Activated CD8-positive, alpha-beta memory T cell treated with anti-CD3 and anti-CD28 coated beads, Interleukin-2, amount 50 U/mL, for 48 hours (primary cell): ENCODE measurements around the gene RGS9BP.
"Not testable (repeated sequence)": the region's sequence is repeated elsewhere in the genome, so short reads cannot be mapped to it uniquely, and the experiment has no call there.

Experiments
- DNase-seq: peaks from one replicate; pipeline ENCODE4 v3.0.0-alpha.2; 2020

RGS9BP gene

GRCh38 chr19:32675720-32676185 lies at the start of gene RGS9BP:
Gene RGS9BP (plus strand): TSS chr19:32675848. CDS start chr19:32676264, 416 bp downstream.
- peak; percentile 82 for DNase-seq

GRCh38 chr19:32626969-32627368 lies 48.7 kb upstream of the RGS9BP start:
- no peak for DNase-seq

GRCh38 chr19:32627714-32628270 lies 47.9 kb upstream of the RGS9BP start:
- DNase-seq = no peak

- DNase-seq = no peak
Measured at GRCh38 chr19:32630338-32630737, 45.3 kb upstream of the RGS9BP start.

- no peak for DNase-seq
Measured at GRCh38 chr19:32631381-32631780, 44.3 kb upstream of the RGS9BP start.

- DNase-seq = no peak
Measured at GRCh38 chr19:32637480-32637879, 38.2 kb upstream of the RGS9BP start.

- DNase-seq = no peak
Measured at GRCh38 chr19:32638625-32639024, 37.0 kb upstream of the RGS9BP start.

- peak; percentile 76 for DNase-seq
Measured at GRCh38 chr19:32642771-32643170, 32.9 kb upstream of the RGS9BP start.

- DNase-seq = peak; percentile 58
Measured at GRCh38 chr19:32646556-32646955, 29.1 kb upstream of the RGS9BP start.

- no peak for DNase-seq
Measured at GRCh38 chr19:32647361-32647760, 28.3 kb upstream of the RGS9BP start.

GRCh38 chr19:32649751-32650150 lies 25.9 kb upstream of the RGS9BP start:
- DNase-seq = no peak

GRCh38 chr19:32650671-32651070 lies 25.0 kb upstream of the RGS9BP start:
- DNase-seq = no peak

- DNase-seq = no peak
Measured at GRCh38 chr19:32651729-32652140, 23.9 kb upstream of the RGS9BP start.

GRCh38 chr19:32652331-32652730 lies 23.3 kb upstream of the RGS9BP start:
- DNase-seq = not testable (repeated sequence)

- DNase-seq = no peak
Measured at GRCh38 chr19:32652894-32653598, 22.6 kb upstream of the RGS9BP start.

- no peak for DNase-seq
Measured at GRCh38 chr19:32653599-32653915, 22.1 kb upstream of the RGS9BP start.

- DNase-seq = not testable (repeated sequence)
Measured at GRCh38 chr19:32656379-32656778, 19.3 kb upstream of the RGS9BP start.

GRCh38 chr19:32658075-32658474 lies 17.6 kb upstream of the RGS9BP start:
- DNase-seq = no peak

- no peak for DNase-seq
Measured at GRCh38 chr19:32658527-32658926, 17.1 kb upstream of the RGS9BP start.

- DNase-seq = no peak
Measured at GRCh38 chr19:32661318-32661717, 14.3 kb upstream of the RGS9BP start.

GRCh38 chr19:32662186-32662585 lies 13.5 kb upstream of the RGS9BP start:
- no peak for DNase-seq

- DNase-seq = no peak
Measured at GRCh38 chr19:32666084-32666483, 9.6 kb upstream of the RGS9BP start.

GRCh38 chr19:32669310-32669709 lies 6.3 kb upstream of the RGS9BP start:
- no peak for DNase-seq

GRCh38 chr19:32671883-32672593 lies 3.6 kb upstream of the RGS9BP start:
- no peak for DNase-seq
